Subcutaneous adipose tissue (tissue), 4 donors: ENCODE results near the gene PCSK4. TPM values are rescaled to one million over a fixed set of nuclear protein-coding genes. Genes with fewer than 3 reads are reported as not detected.

Source experiments
- CTCF ChIP-seq: fragments of 450-650 bp; IDR thresholded peaks from one replicate; pipeline ENCODE4 v1.5.1; 2016; ENCODE audit warnings: low read depth, mild to moderate bottlenecking, control low read depth, antibody characterized with exemption, moderate library complexity
- total RNA-seq, 4 donors: library from RNA; depleted of rRNA; stranded (reverse); fragments of >200 nt; gene quantifications; one replicate each; pipeline ENCODE4 v1.1.0, GENCODE V29; 2016

The PCSK4 gene
- total RNA-seq, 4 donors from 2014 or later: 0.65 to 2.6 (median 1.8) TPM

- no peak for TF ChIP-seq CTCF
Measured at GRCh38 chr19:1510807-1511206, 20.7 kb upstream of the PCSK4 start.

GRCh38 chr19:1510442-1510806 is 20.3 kb upstream of the PCSK4 start:
- TF ChIP-seq CTCF: no peak

- no peak for TF ChIP-seq CTCF
Measured at GRCh38 chr19:1509602-1510441, 19.7 kb upstream of the PCSK4 start.

GRCh38 chr19:1508507-1508856 is 18.3 kb upstream of the PCSK4 start:
- no peak for TF ChIP-seq CTCF

- TF ChIP-seq CTCF: no peak
Measured at GRCh38 chr19:1507763-1508506, 17.8 kb upstream of the PCSK4 start.

GRCh38 chr19:1507192-1507660 is 17.1 kb upstream of the PCSK4 start:
- no peak for TF ChIP-seq CTCF
